ENCODE data around the gene LINGO4. TPM values are rescaled to one million over a fixed set of nuclear protein-coding genes. Genes with fewer than 3 reads are reported as not detected.

LINGO4 gene
- total and polyA plus RNA-seq, 2 of the 13 experiments (the other 11 are each of a cell fraction or from before 2014, with no cell fraction given): 0.02 to 0.05 TPM

DNA sequence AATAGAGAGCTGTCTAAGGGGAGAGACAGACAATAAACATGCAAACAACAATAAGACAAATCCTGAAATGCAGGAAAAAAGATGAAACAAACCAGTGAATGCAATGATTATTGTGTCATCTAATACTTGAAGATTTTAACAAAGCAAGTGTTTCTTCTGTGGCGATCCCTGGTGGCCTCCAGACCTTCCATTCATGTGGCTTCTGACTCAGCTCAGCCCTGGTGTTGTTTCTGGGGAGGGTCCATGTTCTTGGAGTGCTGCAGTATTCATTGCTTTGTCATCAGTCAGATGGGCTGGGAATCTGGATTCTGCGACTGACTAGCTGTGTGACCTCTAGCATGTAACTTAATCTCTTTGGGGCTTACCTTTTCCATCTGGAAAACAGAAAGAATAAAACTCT lies 35.9 kb upstream of the LINGO4 start:
- Histone ChIP-seq H3K4me1 (ENCODE audit: insufficient read depth, low read length) (peaks cover 47% of the 10 kb centered on the region), H4K20me1 (ENCODE audit: insufficient read depth, low read length) (no peaks in the 10 kb centered on the region), H3K9me3 (ENCODE audit: low read length) (no peaks in the 10 kb centered on the region), H3K9ac (ENCODE audit: insufficient read depth, low read depth, low read length) (no peak overlapping the region), H3K4me3 (replicated peaks in 1 of 3; ENCODE audit: insufficient read depth in 1 of 3, low read depth in 2 of 3, low read length in 3 of 3) (no peak overlapping the region), H3K79me2 (ENCODE audit: insufficient read depth, low read length) (no peaks in the 10 kb centered on the region), H3K27ac (ENCODE audit: extremely low read length, insufficient read depth, low read length) (no peak overlapping the region), H2AFZ (ENCODE audit: low read length) (no peak overlapping the region), H3K36me3 (replicated peaks in 1 of 2; ENCODE audit: control insufficient read depth in 1 of 2, insufficient read depth in 2 of 2, low read length in 2 of 2) (no peaks in the 10 kb centered on the region), H3K4me2 (ENCODE audit: low read depth, low read length) (no peak overlapping the region), H3K27me3 (ENCODE audit: control insufficient read depth in 1 of 2, insufficient read depth in 2 of 2, low read length in 2 of 2) (peaks cover 0 to 8% of the 10 kb centered on the region in 2 experiments; a peak in 2 of 5 replicates)
- in situ Hi-C loops (cut with HindIII; ENCODE audit: extremely low pct_ligation_motif_present, low pct_unique_long_range_greater_than_20kb) (no loop called here), intact Hi-C loops (cut with micrococcal nuclease; ENCODE audit: unreplicated experiment) (no loop called here)
- ChIA-PET POLR2A (interaction anchor here (0.8 to 1.2 kb wide), 2 partner anchors 9 to 67 kb away, joined by 3 to 6 read pairs; no protein-coding TSS in a partner anchor), CTCF (ENCODE audit: low intra/inter-chr PET ratio, low total read pairs) (no interaction called here)
- peak; percentile 65 for TF ChIP-seq FOSL2 (CRISPR knock-in tag; IDR thresholded peaks at IDR 0.05)
- TF ChIP-seq, protein P1, sequence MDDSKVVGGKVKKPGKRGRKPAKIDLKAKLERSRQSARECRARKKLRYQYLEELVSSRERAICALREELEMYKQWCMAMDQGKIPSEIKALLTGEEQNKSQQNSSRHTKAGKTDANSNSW (CRISPR knock-in tag; IDR thresholded peaks at IDR 0.05; ENCODE audit: borderline replicate concordance): no peak
- TF ChIP-seq TCF7 (IDR thresholded peaks at IDR 0.05; ENCODE audit: low read depth): 0 out of 2 replicates have a peak, but pooled peaks have one; percentile 14
- peak; percentile 35; the same call in 1 of the 2 replicates for TF ChIP-seq SOX5 (CRISPR knock-in tag; IDR thresholded peaks at IDR 0.05; ENCODE audit: borderline replicate concordance)
- WGBS (ENCODE audit: low lambda C conversion rate): 4% methylated on average over 2 of the region's 2 CpGs
- ATAC-seq: no peak
- no TSS peak for BruUV-seq (replicated peaks)
- FAIRE-seq: no peak
- peak; percentile 39 for DNase-seq (ENCODE audit: low spot score)

DNA sequence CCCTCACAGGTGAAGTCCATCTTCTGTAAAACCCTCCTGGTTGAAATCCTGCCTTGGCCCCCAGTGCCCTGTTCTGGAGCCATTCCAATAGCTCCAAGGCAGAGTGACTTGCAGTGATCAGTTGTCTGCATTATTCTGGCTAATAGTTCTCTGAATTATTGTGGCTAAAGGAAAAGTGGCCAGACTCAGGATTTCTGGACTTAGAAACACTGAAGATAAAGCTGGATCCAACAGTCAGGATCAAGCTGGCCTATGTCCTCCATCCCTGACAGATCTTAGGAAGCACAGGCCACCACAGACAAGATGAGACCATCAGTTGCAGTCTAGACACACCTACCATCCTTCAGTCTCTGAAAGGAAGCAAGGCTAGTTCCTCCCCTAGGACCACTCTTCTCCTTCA lies 35.2 kb upstream of the LINGO4 start:
- BruUV-seq (replicated peaks): TSS peak; percentile 64
- no peak for FAIRE-seq
- POLR2A ChIA-PET: interaction anchor here (1.2 to 1.4 kb wide), 5 partner anchors 10 to 300 kb away, joined by 3 to 10 read pairs (median 6); partner anchors contain the start of genes MRPL9 and TUFT1
- TF ChIP-seq ZNF670 (CRISPR knock-in tag; IDR thresholded peaks at IDR 0.05; ENCODE audit: borderline replicate concordance): no peak
- no peak for TF ChIP-seq ZNF749 (CRISPR knock-in tag; IDR thresholded peaks at IDR 0.05; ENCODE audit: borderline replicate concordance)
- no peak for TF ChIP-seq NRL (CRISPR knock-in tag; IDR thresholded peaks at IDR 0.05; ENCODE audit: borderline replicate concordance)
- TF ChIP-seq, protein P2, sequence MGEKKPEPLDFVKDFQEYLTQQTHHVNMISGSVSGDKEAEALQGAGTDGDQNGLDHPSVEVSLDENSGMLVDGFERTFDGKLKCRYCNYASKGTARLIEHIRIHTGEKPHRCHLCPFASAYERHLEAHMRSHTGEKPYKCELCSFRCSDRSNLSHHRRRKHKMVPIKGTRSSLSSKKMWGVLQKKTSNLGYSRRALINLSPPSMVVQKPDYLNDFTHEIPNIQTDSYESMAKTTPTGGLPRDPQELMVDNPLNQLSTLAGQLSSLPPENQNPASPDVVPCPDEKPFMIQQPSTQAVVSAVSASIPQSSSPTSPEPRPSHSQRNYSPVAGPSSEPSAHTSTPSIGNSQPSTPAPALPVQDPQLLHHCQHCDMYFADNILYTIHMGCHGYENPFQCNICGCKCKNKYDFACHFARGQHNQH (CRISPR knock-in tag; IDR thresholded peaks at IDR 0.05): no peak
- TF ChIP-seq, protein P3, sequence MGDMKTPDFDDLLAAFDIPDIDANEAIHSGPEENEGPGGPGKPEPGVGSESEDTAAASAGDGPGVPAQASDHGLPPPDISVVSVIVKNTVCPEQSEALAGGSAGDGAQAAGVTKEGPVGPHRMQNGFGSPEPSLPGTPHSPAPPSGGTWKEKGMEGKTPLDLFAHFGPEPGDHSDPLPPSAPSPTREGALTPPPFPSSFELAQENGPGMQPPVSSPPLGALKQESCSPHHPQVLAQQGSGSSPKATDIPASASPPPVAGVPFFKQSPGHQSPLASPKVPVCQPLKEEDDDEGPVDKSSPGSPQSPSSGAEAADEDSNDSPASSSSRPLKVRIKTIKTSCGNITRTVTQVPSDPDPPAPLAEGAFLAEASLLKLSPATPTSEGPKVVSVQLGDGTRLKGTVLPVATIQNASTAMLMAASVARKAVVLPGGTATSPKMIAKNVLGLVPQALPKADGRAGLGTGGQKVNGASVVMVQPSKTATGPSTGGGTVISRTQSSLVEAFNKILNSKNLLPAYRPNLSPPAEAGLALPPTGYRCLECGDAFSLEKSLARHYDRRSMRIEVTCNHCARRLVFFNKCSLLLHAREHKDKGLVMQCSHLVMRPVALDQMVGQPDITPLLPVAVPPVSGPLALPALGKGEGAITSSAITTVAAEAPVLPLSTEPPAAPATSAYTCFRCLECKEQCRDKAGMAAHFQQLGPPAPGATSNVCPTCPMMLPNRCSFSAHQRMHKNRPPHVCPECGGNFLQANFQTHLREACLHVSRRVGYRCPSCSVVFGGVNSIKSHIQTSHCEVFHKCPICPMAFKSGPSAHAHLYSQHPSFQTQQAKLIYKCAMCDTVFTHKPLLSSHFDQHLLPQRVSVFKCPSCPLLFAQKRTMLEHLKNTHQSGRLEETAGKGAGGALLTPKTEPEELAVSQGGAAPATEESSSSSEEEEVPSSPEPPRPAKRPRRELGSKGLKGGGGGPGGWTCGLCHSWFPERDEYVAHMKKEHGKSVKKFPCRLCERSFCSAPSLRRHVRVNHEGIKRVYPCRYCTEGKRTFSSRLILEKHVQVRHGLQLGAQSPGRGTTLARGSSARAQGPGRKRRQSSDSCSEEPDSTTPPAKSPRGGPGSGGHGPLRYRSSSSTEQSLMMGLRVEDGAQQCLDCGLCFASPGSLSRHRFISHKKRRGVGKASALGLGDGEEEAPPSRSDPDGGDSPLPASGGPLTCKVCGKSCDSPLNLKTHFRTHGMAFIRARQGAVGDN (CRISPR knock-in tag; IDR thresholded peaks at IDR 0.05): no peak
- TF ChIP-seq WIZ (CRISPR knock-in tag; IDR thresholded peaks at IDR 0.05): no peak
- TF ChIP-seq RXRB (CRISPR knock-in tag; IDR thresholded peaks at IDR 0.05; ENCODE audit: borderline replicate concordance): no peak
- no peak for TF ChIP-seq CCAR2 (optimal IDR thresholded peaks at IDR 0.05; ENCODE audit: low read depth, low read length)
- no peak for TF ChIP-seq HOXA3 (CRISPR knock-in tag; IDR thresholded peaks at IDR 0.05)
- no peak for TF ChIP-seq ZNF550 (CRISPR knock-in tag; IDR thresholded peaks at IDR 0.05; ENCODE audit: borderline replicate concordance)

More for the DNA sequence above, 35.2 kb upstream of the LINGO4 start:
- H3K9me3 ChIP-seq (ENCODE audit: low read length): no peaks in the 10 kb centered on the region
- no peaks in the 10 kb centered on the region for H3K79me2 ChIP-seq (ENCODE audit: insufficient read depth, low read length)
- in situ Hi-C loops (cut with HindIII; ENCODE audit: extremely low pct_ligation_motif_present, low pct_unique_long_range_greater_than_20kb) (no loop called here), intact Hi-C loops (cut with micrococcal nuclease; ENCODE audit: unreplicated experiment) (no loop called here)
- H3K27ac ChIP-seq (ENCODE audit: extremely low read length, insufficient read depth, low read length): no peak overlapping the region
- CTCF ChIA-PET (ENCODE audit: low intra/inter-chr PET ratio, low total read pairs): no interaction called here
- no peaks in the 10 kb centered on the region for H3K36me3 ChIP-seq (replicated peaks in 1 of 2; ENCODE audit: control insufficient read depth in 1 of 2, insufficient read depth in 2 of 2, low read length in 2 of 2)
- ATAC-seq (no peak), DNase-seq (ENCODE audit: low spot score) (no peak)
- peak overlapping the region; percentile 58; the same call in 1 of the 2 replicates for H3K9ac ChIP-seq (ENCODE audit: insufficient read depth, low read depth, low read length)
- no peak overlapping the region for H2AFZ ChIP-seq (ENCODE audit: low read length)
- peak overlapping the region; percentile 66 for H3K4me2 ChIP-seq (ENCODE audit: low read depth, low read length)
- H3K4me3 ChIP-seq (replicated peaks in 1 of 3; ENCODE audit: insufficient read depth in 1 of 3, low read depth in 2 of 3, low read length in 3 of 3): peak overlapping the region in 1 of 3 experiments; percentile 56; a peak in 3 of 6 replicates
- H3K4me1 ChIP-seq (ENCODE audit: insufficient read depth, low read length): peaks cover 51% of the 10 kb centered on the region
- H4K20me1 ChIP-seq (ENCODE audit: insufficient read depth, low read length): no peaks in the 10 kb centered on the region
- peaks cover 0 to 6% of the 10 kb centered on the region in 2 experiments; a peak in 2 of 5 replicates for H3K27me3 ChIP-seq (ENCODE audit: control insufficient read depth in 1 of 2, insufficient read depth in 2 of 2, low read length in 2 of 2)

All from HepG2 (cell line).